T-helper 1 cell treated with Interleukin-12 subunit alpha and Interleukin-12 subunit beta and Interleukin-4 antibody, amounts not matched to agents 30 μg/mL and 1 μg/mL, for 36 hours (primary cell): Measurements from ENCODE around the gene NEB.

Experiments
- H3K27ac Mint-ChIP-seq: one replicate; pipeline ENCODE4 v1.8.0; 2021; ENCODE audit warnings: mild to moderate bottlenecking, mixed read lengths
- H3K27me3 Mint-ChIP-seq: one replicate; pipeline ENCODE4 v1.8.0; 2021; ENCODE audit warnings: low read depth, mixed read lengths
- H3K36me3 Mint-ChIP-seq: one replicate; pipeline ENCODE4 v1.8.0; 2021; ENCODE audit warnings: low read depth, mixed read lengths
- H3K4me1 Mint-ChIP-seq: one replicate; pipeline ENCODE4 v1.8.0; 2021; ENCODE audit warnings: low read depth, mixed read lengths
- H3K4me3 Mint-ChIP-seq: one replicate; pipeline ENCODE4 v1.8.0; 2021; ENCODE audit warnings: mild to moderate bottlenecking, moderate library complexity, mixed read lengths
- H3K9me3 Mint-ChIP-seq: one replicate; pipeline ENCODE4 v1.8.0; 2021; ENCODE audit warnings: mixed read lengths

NEB gene

GRCh38 chr2:151733771-151734672 lies at the start of gene NEB:
Gene NEB, minus strand, starts transcription at chr2:151734476. Its CDS starts 1,320 bp downstream, at chr2:151733156.
- Mint-ChIP-seq H3K27me3 (peaks cover 5% of the 10 kb centered on the region), H3K27ac (no peak within 1 kb of the TSS), H3K4me1 (no peaks in the 10 kb centered on the region), H3K9me3 (no peaks in the 10 kb centered on the region), H3K4me3 (no peak within 1 kb of the TSS), H3K36me3 (no peaks in the 10 kb centered on the region)

- Mint-ChIP-seq H3K36me3 (peaks cover 28% of the 10 kb centered on the region), H3K4me1 (no peaks in the 10 kb centered on the region), H3K27ac (no peak overlapping the region), H3K27me3 (no peaks in the 10 kb centered on the region), H3K9me3 (no peaks in the 10 kb centered on the region), H3K4me3 (no peak overlapping the region)
Measured at GRCh38 chr2:151783133-151783520, 48.9 kb upstream of the NEB start.

GRCh38 chr2:151782378-151783132 lies 48.3 kb upstream of the NEB start:
- H3K36me3 Mint-ChIP-seq = peaks cover 28% of the 10 kb centered on the region
- H3K4me3 Mint-ChIP-seq = no peak overlapping the region
- H3K27me3 Mint-ChIP-seq = no peaks in the 10 kb centered on the region
- H3K4me1 Mint-ChIP-seq = no peaks in the 10 kb centered on the region
- H3K9me3 Mint-ChIP-seq = no peaks in the 10 kb centered on the region
- no peak overlapping the region for H3K27ac Mint-ChIP-seq

- Mint-ChIP-seq H3K27ac (no peak overlapping the region), H3K27me3 (no peaks in the 10 kb centered on the region), H3K36me3 (peaks cover 31% of the 10 kb centered on the region), H3K4me3 (no peak overlapping the region), H3K4me1 (no peaks in the 10 kb centered on the region), H3K9me3 (no peaks in the 10 kb centered on the region)
Measured at GRCh38 chr2:151781642-151782041, 47.4 kb upstream of the NEB start.

- peaks cover 36% of the 10 kb centered on the region for H3K36me3 Mint-ChIP-seq
- H3K27me3 Mint-ChIP-seq = no peaks in the 10 kb centered on the region
- no peak overlapping the region for H3K4me3 Mint-ChIP-seq
- no peaks in the 10 kb centered on the region for H3K4me1 Mint-ChIP-seq
- H3K27ac Mint-ChIP-seq = no peak overlapping the region
- H3K9me3 Mint-ChIP-seq = no peaks in the 10 kb centered on the region
Measured at GRCh38 chr2:151780938-151781337, 46.7 kb upstream of the NEB start.

- H3K27me3 Mint-ChIP-seq = no peaks in the 10 kb centered on the region
- H3K27ac Mint-ChIP-seq = no peak overlapping the region
- H3K4me1 Mint-ChIP-seq = no peaks in the 10 kb centered on the region
- no peak overlapping the region for H3K4me3 Mint-ChIP-seq
- peaks cover 33% of the 10 kb centered on the region for H3K36me3 Mint-ChIP-seq
- no peaks in the 10 kb centered on the region for H3K9me3 Mint-ChIP-seq
Measured at GRCh38 chr2:151777935-151778334, 43.7 kb upstream of the NEB start.

GRCh38 chr2:151777487-151777886 lies 43.2 kb upstream of the NEB start:
- Mint-ChIP-seq H3K4me3 (no peak overlapping the region), H3K4me1 (no peaks in the 10 kb centered on the region), H3K9me3 (no peaks in the 10 kb centered on the region), H3K36me3 (peaks cover 30% of the 10 kb centered on the region), H3K27ac (no peak overlapping the region), H3K27me3 (no peaks in the 10 kb centered on the region)

- Mint-ChIP-seq H3K27ac (no peak overlapping the region), H3K36me3 (peaks cover 28% of the 10 kb centered on the region), H3K4me3 (no peak overlapping the region)
Measured at GRCh38 chr2:151776367-151776766, 42.1 kb upstream of the NEB start.

GRCh38 chr2:151775057-151775740 lies 40.9 kb upstream of the NEB start:
- Mint-ChIP-seq H3K27me3 (no peaks in the 10 kb centered on the region), H3K4me1 (no peaks in the 10 kb centered on the region), H3K36me3 (peaks cover 24% of the 10 kb centered on the region), H3K4me3 (no peak overlapping the region), H3K27ac (no peak overlapping the region), H3K9me3 (no peaks in the 10 kb centered on the region)

More at GRCh38 chr2:151776367-151776766, 42.1 kb upstream of the NEB start:
- Mint-ChIP-seq H3K27me3 (no peaks in the 10 kb centered on the region), H3K9me3 (no peaks in the 10 kb centered on the region), H3K4me1 (no peaks in the 10 kb centered on the region)

GRCh38 chr2:151774506-151774905 lies 40.2 kb upstream of the NEB start:
- Mint-ChIP-seq H3K4me3 (no peak overlapping the region), H3K36me3 (peaks cover 23% of the 10 kb centered on the region), H3K27me3 (no peaks in the 10 kb centered on the region), H3K27ac (no peak overlapping the region), H3K4me1 (no peaks in the 10 kb centered on the region), H3K9me3 (no peaks in the 10 kb centered on the region)

GRCh38 chr2:151771599-151772358 lies 37.5 kb upstream of the NEB start:
- H3K27ac Mint-ChIP-seq = no peak overlapping the region
- H3K27me3 Mint-ChIP-seq = no peaks in the 10 kb centered on the region
- peaks cover 8% of the 10 kb centered on the region for H3K36me3 Mint-ChIP-seq
- no peaks in the 10 kb centered on the region for H3K9me3 Mint-ChIP-seq
- peaks cover 1% of the 10 kb centered on the region for H3K4me1 Mint-ChIP-seq
- H3K4me3 Mint-ChIP-seq = no peak overlapping the region

- no peak overlapping the region for H3K4me3 Mint-ChIP-seq
- H3K36me3 Mint-ChIP-seq = peaks cover 2% of the 10 kb centered on the region
- H3K4me1 Mint-ChIP-seq = peaks cover 4% of the 10 kb centered on the region
- no peak overlapping the region for H3K27ac Mint-ChIP-seq
- no peaks in the 10 kb centered on the region for H3K9me3 Mint-ChIP-seq
- H3K27me3 Mint-ChIP-seq = no peaks in the 10 kb centered on the region
Measured at GRCh38 chr2:151770995-151771394, 36.7 kb upstream of the NEB start.

GRCh38 chr2:151769606-151770005 lies 35.3 kb upstream of the NEB start:
- Mint-ChIP-seq H3K27ac (no peak overlapping the region), H3K4me3 (no peak overlapping the region), H3K9me3 (no peaks in the 10 kb centered on the region), H3K27me3 (no peaks in the 10 kb centered on the region), H3K4me1 (peaks cover 9% of the 10 kb centered on the region), H3K36me3 (no peaks in the 10 kb centered on the region)

- Mint-ChIP-seq H3K4me1 (peaks cover 9% of the 10 kb centered on the region), H3K27ac (no peak overlapping the region), H3K36me3 (no peaks in the 10 kb centered on the region), H3K4me3 (no peak overlapping the region), H3K27me3 (no peaks in the 10 kb centered on the region), H3K9me3 (no peaks in the 10 kb centered on the region)
Measured at GRCh38 chr2:151767536-151767935, 33.3 kb upstream of the NEB start.
